Endothelial cell of umbilical vein (primary cell): ENCODE measurements around the gene THSD7A. TPM values are rescaled to one million over a fixed set of nuclear protein-coding genes. Genes with fewer than 3 reads are reported as not detected.

Experiments
- BruUV-seq: library from RNA; stranded (reverse); fragments of 400-500 nt; replicated peaks from 2 replicates; lab custom pipeline; 2021; lab: Mats Ljungman, UMichigan
- CTCF ChIA-PET: fragments of 300-600, 350-600 bp; sonication (Branson Sonifier 250); formaldehyde crosslinking; loops from one replicate; lab custom pipeline; 2021; ENCODE audit warnings: antibody characterized with exemption, inconsistent platforms; lab: Charles Lee
- POLR2A ChIA-PET: fragments of 300-600, 350-600 bp; sonication (Branson Sonifier 250); formaldehyde crosslinking; loops from one replicate; lab custom pipeline; 2021; ENCODE audit warnings: antibody characterized with exemption, inconsistent platforms; lab: Charles Lee
- DNase-seq: peaks from one replicate; pipeline ENCODE4 v3.0.0-alpha.2; 2011; ENCODE audit warnings: low read depth, low spot score
- FAIRE-seq: peaks from 2 replicates; lab custom pipeline; 2011; peaks lifted over from hg19 to GRCh38; lab: Jason Lieb, UNC
- H2AFZ ChIP-seq: 2 replicates; pipeline ENCODE4 v1.6.0; 2012; ENCODE audit warnings: low read depth, low read length, control low read depth, inconsistent platforms
- H3K27ac ChIP-seq: 2 replicates; pipeline ENCODE4 v1.5.1; 2011; ENCODE audit warnings: low read depth, mild to moderate bottlenecking, control low read depth, low read length, moderate library complexity; ENCODE audit not compliant: insufficient read depth
- H3K27me3 ChIP-seq, 2 experiments: 2 replicates each; pipeline versions ENCODE4 v1.6.0 to v1.6.1; 2011; ENCODE audit warnings: low read length in 2 of 2, mixed read lengths in 1 of 2; ENCODE audit not compliant: control insufficient read depth in 2 of 2, insufficient read depth in 2 of 2
- H3K36me3 ChIP-seq, 2 experiments: 2 replicates in 1 of 2; 3 replicates in 1 of 2; pipeline ENCODE4 v1.5.1; 2011; ENCODE audit warnings: low read length in 2 of 2, mild to moderate bottlenecking in 1 of 2, moderate library complexity in 1 of 2; ENCODE audit not compliant: control insufficient read depth in 2 of 2, insufficient read depth in 2 of 2; ENCODE audit errors: extremely low read depth in 1 of 2
- H3K4me1 ChIP-seq: 3 replicates; pipeline ENCODE4 v1.5.1; 2011; ENCODE audit warnings: mild to moderate bottlenecking, low read length; ENCODE audit not compliant: control insufficient read depth, insufficient read depth; ENCODE audit errors: extremely low read depth
- H3K4me2 ChIP-seq: 2 replicates; pipeline ENCODE4 v1.6.1; 2011; ENCODE audit warnings: low read length, control low read depth, mixed read lengths; ENCODE audit not compliant: insufficient read depth
- H3K4me3 ChIP-seq, 3 experiments: fragments of 200-600 bp in 1 of 3; sonication (generic), shearing (Covaris generic) in 1 of 3; replicated peaks in 1 of 3; 2 replicates each; pipeline ENCODE4 v1.5.1; 2011 to 2016; ENCODE audit warnings: control low read depth in 3 of 3, low read length in 3 of 3, mild to moderate bottlenecking in 2 of 3, inconsistent platforms in 1 of 3, low read depth in 1 of 3, moderate library complexity in 1 of 3; ENCODE audit not compliant: insufficient read depth in 1 of 3
- H3K79me2 ChIP-seq: 2 replicates; pipeline ENCODE4 v1.6.0; 2012; ENCODE audit warnings: low read length, inconsistent platforms; ENCODE audit not compliant: control insufficient read depth, insufficient read depth
- H3K9ac ChIP-seq: replicated peaks from 2 replicates; pipeline ENCODE3; 2011; ENCODE audit warnings: low read length, control low read depth; ENCODE audit not compliant: insufficient read depth; ENCODE audit errors: extremely low read depth
- H3K9me1 ChIP-seq: replicated peaks from 3 replicates; pipeline ENCODE4 v1.6.0; 2011; ENCODE audit warnings: mild to moderate bottlenecking, low read length; ENCODE audit not compliant: control insufficient read depth, insufficient read depth; ENCODE audit errors: extremely low read depth
- H3K9me3 ChIP-seq: replicated peaks from 2 replicates; pipeline ENCODE4 v1.5.1; 2012; ENCODE audit warnings: low read length, inconsistent platforms; ENCODE audit not compliant: control insufficient read depth, insufficient read depth
- H4K20me1 ChIP-seq: replicated peaks from 2 replicates; pipeline ENCODE3; 2011; ENCODE audit warnings: mild to moderate bottlenecking, low read length; ENCODE audit not compliant: control insufficient read depth, insufficient read depth; ENCODE audit errors: extremely low read depth
- EZH2 ChIP-seq: IDR thresholded peaks from 2 replicates; pipeline ENCODE4 v1.6.1; 2012; ENCODE audit warnings: borderline replicate concordance, low read depth, mild to moderate bottlenecking, moderate library complexity, low read length, inconsistent platforms; ENCODE audit not compliant: severe bottlenecking
- GATA2 ChIP-seq: IDR thresholded peaks from 2 replicates; pipeline ENCODE4 v1.7.0; 2011; ENCODE audit warnings: low read depth, mild to moderate bottlenecking, moderate library complexity, mixed read lengths, low read length; ENCODE audit not compliant: insufficient read length, insufficient read depth
- JUN ChIP-seq: IDR thresholded peaks from 2 replicates; pipeline ENCODE4 v1.6.1; 2011; ENCODE audit warnings: borderline replicate concordance, low read depth; ENCODE audit not compliant: insufficient read length, insufficient read depth
- MYC ChIP-seq: IDR thresholded peaks from one replicate; pipeline ENCODE4 v1.6.1; 2011; ENCODE audit warnings: mild to moderate bottlenecking, low read depth, low read length
- POLR2A ChIP-seq: IDR thresholded peaks from 2 replicates; pipeline ENCODE4 v1.6.1; 2012; ENCODE audit warnings: low read depth, mild to moderate bottlenecking, control low read depth, low read length
- dilution Hi-C: fragments of 300-500 bp; cut with MboI; formaldehyde crosslinking; loops from one replicate; pipeline ENCODE4 v1.15.0; 2019; ENCODE audit warnings: low sequenced_read_pairs; ENCODE audit not compliant: extremely low pct_ligation_motif_present
- intact Hi-C: fragments of 100-400 bp; cut with micrococcal nuclease; formaldehyde crosslinking; loops from one replicate; pipeline ENCODE4 v1.10.0; 2022
- polyA plus RNA-seq, 4 experiments: library from polyadenylated mRNA; depleted of rRNA in 3 of 4; stranded (reverse) in 3 of 4; unstranded in 1 of 4; fragments of >200 nt; gene quantifications; 2 replicates each; pipeline versions ENCODE4 v1.2.1 to v1.2.3, GENCODE V29; 2011 to 2012; ENCODE audit warnings: missing spikeins in 1 of 4
- total RNA-seq: library from RNA; stranded (reverse); gene quantifications from 2 replicates; pipeline ENCODE4 v1.2.3, GENCODE V29; 2021
- TF ChIP-seq, protein P1 (sequence below): IDR thresholded peaks from 2 replicates; pipeline ENCODE4 v1.6.1; 2011; ENCODE audit not compliant: insufficient read depth, insufficient read length
- TF ChIP-seq, protein P2 (sequence below), 2 donors: IDR thresholded peaks; 1 replicate in 1 of 2; 2 replicates in 1 of 2; pipeline ENCODE4 v1.5.1; 2011; ENCODE audit warnings: low read length in 2 of 2, mild to moderate bottlenecking in 2 of 2, moderate library complexity in 2 of 2, control low read depth in 1 of 2, inconsistent platforms in 1 of 2, low read depth in 1 of 2; ENCODE audit not compliant: insufficient read depth in 1 of 2; ENCODE audit errors: extremely low read depth in 1 of 2

The THSD7A gene
- total and polyA plus RNA-seq, 2 donors (not counting 3 experiments of a cell fraction or from before 2014, with no cell fraction given): 3.3 to 12.7 TPM

DNA sequence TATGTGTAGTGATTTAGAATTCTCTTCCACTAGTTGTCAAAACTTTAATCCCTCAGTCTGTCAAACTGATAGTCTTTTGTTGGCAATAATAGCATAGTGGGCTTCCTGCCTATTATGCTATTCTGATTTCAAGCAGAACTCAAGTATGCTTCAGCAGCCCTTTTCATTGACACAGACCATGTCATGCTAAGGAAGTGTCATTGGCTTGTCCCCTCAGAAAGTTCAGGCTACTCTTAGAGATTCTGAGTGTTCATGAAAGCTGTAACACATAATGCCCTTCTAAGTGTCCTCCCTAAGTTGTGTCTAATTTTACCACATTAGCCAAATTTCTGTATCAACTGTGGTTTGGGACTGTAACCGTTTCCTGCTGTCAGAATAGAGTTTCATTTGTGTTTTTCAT lies 198.7 kb downstream of the THSD7A start:
- Histone ChIP-seq H3K4me2 (no peak overlapping the region), H3K79me2 (no peaks in the 10 kb centered on the region), H3K27me3 (no peaks in the 10 kb centered on the region), H3K9me1 (no peaks in the 10 kb centered on the region), H3K27ac (no peak overlapping the region), H4K20me1 (no peaks in the 10 kb centered on the region), H3K9ac (no peak overlapping the region), H2AFZ (no peak overlapping the region), H3K9me3 (no peaks in the 10 kb centered on the region), H3K4me3 (no peak overlapping the region), H3K36me3 (no peaks in the 10 kb centered on the region), H3K4me1 (no peaks in the 10 kb centered on the region)
- BruUV-seq: no TSS peak
- CTCF ChIA-PET: interaction anchor here (0.7 kb wide), 1 partner anchor 19 kb away, joined by 4 read pairs; no protein-coding TSS in a partner anchor
- FAIRE-seq: no peak
- dilution Hi-C loops: no loop called here
- intact Hi-C loops: no loop called here
- no peak for TF ChIP-seq POLR2A
- TF ChIP-seq, protein P1, sequence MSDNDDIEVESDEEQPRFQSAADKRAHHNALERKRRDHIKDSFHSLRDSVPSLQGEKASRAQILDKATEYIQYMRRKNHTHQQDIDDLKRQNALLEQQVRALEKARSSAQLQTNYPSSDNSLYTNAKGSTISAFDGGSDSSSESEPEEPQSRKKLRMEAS: no peak
- TF ChIP-seq JUN: no peak
- TF ChIP-seq GATA2: no peak
- TF ChIP-seq, protein P2, sequence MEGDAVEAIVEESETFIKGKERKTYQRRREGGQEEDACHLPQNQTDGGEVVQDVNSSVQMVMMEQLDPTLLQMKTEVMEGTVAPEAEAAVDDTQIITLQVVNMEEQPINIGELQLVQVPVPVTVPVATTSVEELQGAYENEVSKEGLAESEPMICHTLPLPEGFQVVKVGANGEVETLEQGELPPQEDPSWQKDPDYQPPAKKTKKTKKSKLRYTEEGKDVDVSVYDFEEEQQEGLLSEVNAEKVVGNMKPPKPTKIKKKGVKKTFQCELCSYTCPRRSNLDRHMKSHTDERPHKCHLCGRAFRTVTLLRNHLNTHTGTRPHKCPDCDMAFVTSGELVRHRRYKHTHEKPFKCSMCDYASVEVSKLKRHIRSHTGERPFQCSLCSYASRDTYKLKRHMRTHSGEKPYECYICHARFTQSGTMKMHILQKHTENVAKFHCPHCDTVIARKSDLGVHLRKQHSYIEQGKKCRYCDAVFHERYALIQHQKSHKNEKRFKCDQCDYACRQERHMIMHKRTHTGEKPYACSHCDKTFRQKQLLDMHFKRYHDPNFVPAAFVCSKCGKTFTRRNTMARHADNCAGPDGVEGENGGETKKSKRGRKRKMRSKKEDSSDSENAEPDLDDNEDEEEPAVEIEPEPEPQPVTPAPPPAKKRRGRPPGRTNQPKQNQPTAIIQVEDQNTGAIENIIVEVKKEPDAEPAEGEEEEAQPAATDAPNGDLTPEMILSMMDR (IDR thresholded peaks at IDR 0.05; ENCODE audit: extremely low read depth in 1 of 2, insufficient read depth in 1 of 2, low read depth in 1 of 2, low read length in 2 of 2): no peak
- no peak for TF ChIP-seq MYC
- no peak for TF ChIP-seq EZH2
- DNase-seq: no peak
- POLR2A ChIA-PET: no interaction called here
